Measurements from ENCODE around the gene CDC37.
"Not testable (repeated sequence)": the region's sequence is repeated elsewhere in the genome, so short reads cannot be mapped to it uniquely, and the experiment has no call there.

CDC37 gene

GRCh38 chr19:10395003-10395402 is 8.3 kb downstream of the CDC37 start:
- DNase-seq (ENCODE audit: low spot score): no peak

GRCh38 chr19:10393137-10393536 is 10.2 kb downstream of the CDC37 start:
- no peak for DNase-seq (ENCODE audit: low spot score)

DNA sequence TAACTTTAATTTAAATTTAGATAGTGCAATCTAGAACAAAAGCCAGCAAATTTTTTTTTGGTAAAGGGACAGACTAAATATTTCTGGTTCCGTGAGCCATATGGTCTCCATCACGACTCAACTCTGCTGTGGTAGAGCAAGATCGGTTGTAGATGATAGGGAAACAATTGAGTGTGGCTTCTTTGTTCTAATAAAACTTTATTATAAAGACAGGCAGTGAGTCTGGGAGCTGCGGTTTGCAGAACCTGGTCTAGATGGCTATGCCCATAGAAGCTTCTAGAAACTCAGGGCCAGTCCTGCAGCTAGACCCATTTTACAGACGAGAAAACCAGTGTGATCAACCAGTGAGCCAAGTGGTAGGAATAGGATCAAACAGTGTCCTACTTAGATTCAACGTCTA is 11.2 kb downstream of the CDC37 start:
- no peak for DNase-seq (ENCODE audit: low spot score)

- peak; percentile 66 for DNase-seq (ENCODE audit: low spot score)
Observed at GRCh38 chr19:10390652-10391286, 12.6 kb downstream of the CDC37 start.

DNA sequence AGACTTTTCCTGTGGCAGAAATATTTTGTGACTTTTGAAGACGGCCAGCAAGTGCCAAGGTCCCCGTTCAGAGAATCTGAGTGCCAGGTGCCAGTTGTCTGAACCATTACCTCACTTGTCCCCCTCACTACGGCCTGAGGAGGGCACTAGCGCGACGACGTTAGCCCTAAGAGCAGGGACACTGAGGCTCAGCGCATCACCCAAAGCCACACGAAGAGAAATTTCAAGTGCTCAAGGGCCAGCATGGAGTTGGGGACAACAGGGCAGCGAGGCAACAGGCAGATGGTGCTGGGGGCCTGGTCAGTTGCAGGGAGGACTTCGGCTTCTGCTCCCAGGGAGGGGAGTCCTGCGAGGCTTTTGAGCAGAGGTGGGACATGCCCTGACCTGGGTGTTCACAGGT is 13.5 kb downstream of the CDC37 start:
- DNase-seq (ENCODE audit: low spot score): no peak

DNA sequence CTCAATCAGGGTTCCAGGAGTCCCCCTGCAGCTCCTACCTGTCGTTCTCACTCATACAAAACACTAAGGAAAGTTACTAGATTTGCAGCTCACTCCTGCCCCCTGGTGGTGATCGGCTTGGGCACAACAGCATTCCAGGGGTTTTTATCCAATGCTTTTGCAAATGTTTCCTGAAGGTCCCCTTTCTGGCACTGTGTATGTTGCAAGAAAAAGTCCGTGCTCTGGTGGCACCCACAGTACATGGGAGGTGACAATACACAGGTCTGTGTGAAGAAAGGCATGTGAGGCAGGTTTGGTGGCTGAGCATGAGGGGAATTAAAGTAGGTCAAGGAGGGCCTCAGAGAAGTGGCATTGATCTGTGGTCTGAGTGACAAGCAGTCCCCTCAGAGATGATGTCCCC is 14.4 kb downstream of the CDC37 start:
- peak; percentile 75 for DNase-seq (ENCODE audit: low spot score)

GRCh38 chr19:10384580-10384979 is 18.8 kb downstream of the CDC37 start:
- no peak for DNase-seq (ENCODE audit: low spot score)

- DNase-seq (ENCODE audit: low spot score): not testable (repeated sequence)
Observed at GRCh38 chr19:10383223-10383499, 20.2 kb downstream of the CDC37 start.

GRCh38 chr19:10380313-10381102 is 22.8 kb downstream of the CDC37 start, which contains the start of gene TYK2:
Gene TYK2, minus strand, starts transcription at chr19:10380572. Its CDS starts 2,166 bp downstream, at chr19:10378406.
- DNase-seq (ENCODE audit: low spot score): peak; percentile 99

DNA sequence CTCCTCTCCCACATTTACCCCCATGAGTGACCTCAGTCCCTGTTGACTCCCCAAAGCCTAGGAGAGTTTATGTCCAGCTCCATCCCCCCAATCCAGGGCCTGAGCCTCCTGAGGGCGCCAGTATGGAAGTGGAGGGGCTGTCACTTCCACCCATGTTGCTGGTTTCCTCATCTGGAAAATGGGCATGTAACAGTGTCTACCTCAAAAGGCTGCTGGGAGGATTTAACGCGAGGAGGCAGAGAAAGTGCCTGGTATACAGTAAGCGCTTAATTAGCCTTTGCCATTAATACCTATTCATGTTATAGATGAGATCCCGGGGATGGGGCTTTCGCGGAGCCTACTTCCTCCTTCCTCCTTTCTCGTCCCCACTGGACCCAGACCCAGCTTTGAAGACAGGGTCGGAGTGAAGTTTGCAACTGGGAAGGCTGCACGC is 23.4 kb downstream of the CDC37 start:
- DNase-seq (ENCODE audit: low spot score): no peak

GRCh38 chr19:10378124-10378523 is 25.2 kb downstream of the CDC37 start:
- no peak for DNase-seq (ENCODE audit: low spot score)

DNA sequence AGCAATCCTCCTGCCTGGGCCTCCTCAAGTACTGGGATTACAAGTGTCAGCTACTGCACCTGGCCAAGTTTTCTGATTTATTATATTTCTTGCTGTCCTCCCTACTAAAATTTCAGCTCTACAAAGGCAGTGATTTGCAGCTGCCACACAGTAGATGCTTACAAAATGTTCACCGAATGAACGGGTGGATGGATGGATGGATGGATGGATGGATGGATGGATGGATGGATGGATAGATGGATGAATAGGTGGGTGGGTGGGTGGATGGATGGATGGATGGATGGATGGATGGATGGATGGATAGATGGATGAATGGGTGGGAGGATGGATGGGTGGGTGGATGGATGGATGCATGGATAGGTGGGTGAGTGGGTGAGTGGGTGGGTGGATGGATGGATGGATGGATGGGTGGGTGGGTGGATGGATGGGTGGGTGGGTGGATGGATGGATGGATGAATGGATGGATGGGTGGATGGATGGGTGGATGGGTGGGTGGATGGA is 26.2 kb downstream of the CDC37 start:
- DNase-seq (ENCODE audit: low spot score): not testable (repeated sequence)

GRCh38 chr19:10374931-10375330 is 28.4 kb downstream of the CDC37 start:
- no peak for DNase-seq (ENCODE audit: low spot score)

GRCh38 chr19:10372690-10373089 is 30.7 kb downstream of the CDC37 start:
- DNase-seq (ENCODE audit: low spot score): no peak

DNA sequence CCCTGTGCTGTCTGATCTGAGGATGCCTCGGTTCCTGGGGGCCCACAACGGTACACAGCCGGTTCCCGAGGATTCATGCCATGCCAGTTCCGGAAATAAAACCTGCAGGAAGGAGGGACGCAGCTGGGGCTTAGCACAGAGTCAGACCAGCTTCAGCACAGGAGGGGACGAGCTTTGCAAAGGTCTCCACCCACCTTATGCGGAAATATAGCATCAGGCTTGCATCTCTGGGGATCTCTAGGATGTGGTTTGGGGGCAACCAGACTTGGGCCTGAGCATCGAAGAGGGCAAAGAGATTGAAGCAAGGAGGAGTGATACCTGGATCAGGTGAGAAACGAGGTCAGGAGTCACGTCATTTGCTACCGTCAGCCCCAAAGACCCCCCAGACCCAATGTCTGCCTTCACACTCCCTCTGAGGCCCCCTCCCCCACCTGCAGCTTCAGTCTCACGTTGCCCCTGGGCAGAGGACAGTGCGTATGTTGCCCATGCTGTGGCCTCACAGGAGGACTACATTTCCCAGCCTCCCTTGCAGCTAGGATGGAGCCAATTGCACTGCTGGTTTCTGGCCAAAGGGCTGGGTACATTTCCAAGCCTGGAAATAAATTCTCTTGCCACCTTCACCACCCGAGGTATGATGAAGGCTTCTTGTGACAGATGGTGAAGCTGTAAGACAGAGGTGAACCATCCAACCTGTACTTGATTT is 35.1 kb downstream of the CDC37 start:
- DNase-seq (ENCODE audit: low spot score): no peak

- DNase-seq (ENCODE audit: low spot score): not testable (repeated sequence)
Observed at GRCh38 chr19:10366950-10367512, 36.3 kb downstream of the CDC37 start.

- DNase-seq (ENCODE audit: low spot score): no peak
Observed at GRCh38 chr19:10365518-10365917, 37.8 kb downstream of the CDC37 start.

DNA sequence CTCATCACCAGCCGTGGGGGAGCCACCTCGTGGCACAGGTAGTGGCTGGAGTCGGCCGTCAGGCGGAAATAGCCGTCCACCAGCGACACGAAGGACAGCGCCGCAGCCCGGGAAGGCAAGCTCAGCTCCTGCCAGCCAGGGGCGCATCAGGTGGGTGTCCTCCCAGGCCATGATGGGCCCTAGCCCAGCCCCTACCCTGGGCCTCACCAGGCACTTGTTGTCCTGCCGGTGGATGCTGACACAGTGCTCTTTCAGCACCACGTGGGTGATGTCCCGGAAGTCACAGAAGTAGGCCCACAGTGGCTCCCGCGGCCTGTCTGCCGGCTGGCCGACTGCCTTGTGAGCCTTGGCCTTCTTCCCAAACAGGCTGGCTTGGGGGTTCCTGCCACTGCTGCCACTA is 38.7 kb downstream of the CDC37 start:
- DNase-seq (ENCODE audit: low spot score): no peak

- no peak for DNase-seq (ENCODE audit: low spot score)
Observed at GRCh38 chr19:10363789-10364281, 39.5 kb downstream of the CDC37 start.

DNA sequence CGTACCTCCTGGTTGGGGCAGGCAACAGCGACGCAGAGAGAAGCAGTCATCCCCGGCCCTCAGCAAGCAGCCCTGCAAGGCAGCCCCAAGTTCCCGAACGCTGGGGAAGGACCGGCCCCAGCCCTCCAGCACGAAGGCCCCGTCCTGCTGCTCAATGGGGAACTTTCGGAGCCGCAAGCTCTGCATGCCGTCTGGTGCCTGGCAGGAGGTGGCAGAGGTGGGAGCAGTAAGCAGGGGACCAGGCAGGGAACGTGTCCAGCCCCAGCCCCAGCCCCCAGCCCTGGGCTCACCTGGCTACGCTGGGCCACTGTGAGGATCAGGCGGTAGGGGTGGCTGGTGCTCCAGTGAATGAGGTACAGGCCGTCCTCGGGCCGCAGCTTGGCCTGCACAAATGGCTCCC is 41.1 kb downstream of the CDC37 start:
- DNase-seq (ENCODE audit: low spot score): no peak

GRCh38 chr19:10361569-10362011 is 41.8 kb downstream of the CDC37 start:
- DNase-seq (ENCODE audit: low spot score): no peak

- DNase-seq (ENCODE audit: low spot score): no peak
Observed at GRCh38 chr19:10356431-10356830, 46.9 kb downstream of the CDC37 start.
